ES-I3 (cell line): ENCODE results near the gene PDE4B.

Source experiments
- H3K36me3 ChIP-seq: 2 replicates; pipeline ENCODE4 v1.6.1; 2013; ENCODE audit warnings: mild to moderate bottlenecking, low read length, control low read depth, moderate library complexity; ENCODE audit not compliant: insufficient read depth
- H3K4me1 ChIP-seq: 2 replicates; pipeline ENCODE4 v1.6.1; 2013; ENCODE audit warnings: mild to moderate bottlenecking, control low read depth, low read length; ENCODE audit not compliant: insufficient read depth
- H3K9ac ChIP-seq: 2 replicates; pipeline ENCODE4 v1.6.1; 2013; ENCODE audit warnings: low read depth, mild to moderate bottlenecking, low read length, moderate library complexity
- H3K9me3 ChIP-seq: 2 replicates; pipeline ENCODE4 v1.6.1; 2013; ENCODE audit warnings: mild to moderate bottlenecking, low read length, moderate library complexity; ENCODE audit not compliant: control insufficient read depth, insufficient read depth

The PDE4B gene

GRCh38 chr1:66284746-66285145 is 492.1 kb downstream of the PDE4B start:
- H3K36me3 ChIP-seq, result no peaks in the 10 kb centered on the region
- H3K9me3 ChIP-seq, result no peaks in the 10 kb centered on the region
- no peak overlapping the region for H3K9ac ChIP-seq
- H3K4me1 ChIP-seq, result no peaks in the 10 kb centered on the region

- H3K36me3 ChIP-seq, result no peaks in the 10 kb centered on the region
- no peaks in the 10 kb centered on the region for H3K9me3 ChIP-seq
- H3K9ac ChIP-seq, result no peak overlapping the region
- no peaks in the 10 kb centered on the region for H3K4me1 ChIP-seq
Observed at GRCh38 chr1:66285618-66286270, 493.0 kb downstream of the PDE4B start.

- Histone ChIP-seq H3K4me1 (no peaks in the 10 kb centered on the region), H3K9ac (no peak overlapping the region), H3K36me3 (no peaks in the 10 kb centered on the region), H3K9me3 (no peaks in the 10 kb centered on the region)
Observed at GRCh38 chr1:66286307-66286706, 493.6 kb downstream of the PDE4B start.

- Histone ChIP-seq H3K9me3 (no peaks in the 10 kb centered on the region), H3K4me1 (no peaks in the 10 kb centered on the region), H3K9ac (no peak overlapping the region), H3K36me3 (no peaks in the 10 kb centered on the region)
Observed at GRCh38 chr1:66288048-66288447, 495.4 kb downstream of the PDE4B start.

GRCh38 chr1:66290761-66291530 is 498.3 kb downstream of the PDE4B start:
- Histone ChIP-seq H3K9me3 (no peaks in the 10 kb centered on the region), H3K4me1 (no peaks in the 10 kb centered on the region), H3K36me3 (no peaks in the 10 kb centered on the region), H3K9ac (no peak overlapping the region)

GRCh38 chr1:66291531-66291864 is 498.8 kb downstream of the PDE4B start:
- Histone ChIP-seq H3K9ac (no peak overlapping the region), H3K4me1 (no peaks in the 10 kb centered on the region), H3K36me3 (no peaks in the 10 kb centered on the region), H3K9me3 (no peaks in the 10 kb centered on the region)

- no peaks in the 10 kb centered on the region for H3K36me3 ChIP-seq
- no peaks in the 10 kb centered on the region for H3K4me1 ChIP-seq
- H3K9me3 ChIP-seq, result no peaks in the 10 kb centered on the region
- no peak overlapping the region for H3K9ac ChIP-seq
Observed at GRCh38 chr1:66292305-66292704, 499.6 kb downstream of the PDE4B start.

- H3K9me3 ChIP-seq, result no peaks in the 10 kb centered on the region
- H3K36me3 ChIP-seq, result no peaks in the 10 kb centered on the region
- no peaks in the 10 kb centered on the region for H3K4me1 ChIP-seq
- no peak overlapping the region for H3K9ac ChIP-seq
Observed at GRCh38 chr1:66292944-66293343, 500.2 kb downstream of the PDE4B start.

GRCh38 chr1:66294707-66295370 is 502.1 kb downstream of the PDE4B start:
- no peaks in the 10 kb centered on the region for H3K36me3 ChIP-seq
- no peak overlapping the region for H3K9ac ChIP-seq
- no peaks in the 10 kb centered on the region for H3K9me3 ChIP-seq
- no peaks in the 10 kb centered on the region for H3K4me1 ChIP-seq

- Histone ChIP-seq H3K9me3 (no peaks in the 10 kb centered on the region), H3K4me1 (no peaks in the 10 kb centered on the region), H3K9ac (no peak overlapping the region), H3K36me3 (no peaks in the 10 kb centered on the region)
Observed at GRCh38 chr1:66295803-66296202, 503.1 kb downstream of the PDE4B start.

GRCh38 chr1:66296370-66296769 is 503.7 kb downstream of the PDE4B start:
- no peaks in the 10 kb centered on the region for H3K36me3 ChIP-seq
- H3K9me3 ChIP-seq, result no peaks in the 10 kb centered on the region
- H3K9ac ChIP-seq, result no peak overlapping the region
- H3K4me1 ChIP-seq, result no peaks in the 10 kb centered on the region

- H3K9me3 ChIP-seq, result no peaks in the 10 kb centered on the region
- no peaks in the 10 kb centered on the region for H3K36me3 ChIP-seq
- no peak overlapping the region for H3K9ac ChIP-seq
- H3K4me1 ChIP-seq, result no peaks in the 10 kb centered on the region
Observed at GRCh38 chr1:66296951-66297350, 504.3 kb downstream of the PDE4B start.

GRCh38 chr1:66298464-66298863 is 505.8 kb downstream of the PDE4B start:
- Histone ChIP-seq H3K36me3 (no peaks in the 10 kb centered on the region), H3K9me3 (no peaks in the 10 kb centered on the region), H3K4me1 (no peaks in the 10 kb centered on the region), H3K9ac (no peak overlapping the region)

- no peaks in the 10 kb centered on the region for H3K4me1 ChIP-seq
- H3K9ac ChIP-seq, result no peak overlapping the region
- no peaks in the 10 kb centered on the region for H3K36me3 ChIP-seq
- H3K9me3 ChIP-seq, result no peaks in the 10 kb centered on the region
Observed at GRCh38 chr1:66300280-66300971, 507.7 kb downstream of the PDE4B start.
